Right lobe of liver (tissue), 6 donors: ENCODE data around the gene CORT. TPM values are rescaled to one million over a fixed set of nuclear protein-coding genes. Genes with fewer than 3 reads are reported as not detected.

Source experiments
- ATAC-seq, 4 donors: fragments of 200-7000 bp; cut with Tn5 transposase; one replicate each; pipeline ENCODE4 v1.9.1; 2020; ENCODE audit warnings: mild to moderate bottlenecking in 4 of 4, moderate library complexity in 4 of 4
- DNase-seq, 3 donors: peaks; one replicate each; pipeline ENCODE4 v3.0.0-alpha.2; 2020
- H3K27ac ChIP-seq, 3 donors: fragments of 200-600 bp; one replicate each; pipeline ENCODE4 v1.8.0; 2022
- H3K27me3 ChIP-seq, 2 donors: fragments of 200-600 bp; one replicate each; pipeline ENCODE4 v1.8.0; 2022
- H3K36me3 ChIP-seq, 4 donors: fragments of 200-600 bp; sonication (generic) in 1 of 4; one replicate each; pipeline versions ENCODE4 v1.5.1 to v1.8.0; 2017 to 2022; ENCODE audit warnings: control low read depth in 1 of 4
- H3K4me1 ChIP-seq, 4 donors: fragments of 200-600 bp; sonication (generic) in 1 of 4; one replicate each; pipeline versions ENCODE4 v1.5.1 to v1.8.0; 2017 to 2022; ENCODE audit warnings: control low read depth in 1 of 4
- H3K4me3 ChIP-seq, 3 donors: fragments of 200-600 bp; one replicate each; pipeline ENCODE4 v1.8.0; 2022
- H3K9me3 ChIP-seq, 4 donors: fragments of 200-600 bp; sonication (generic) in 1 of 4; one replicate each; pipeline versions ENCODE4 v1.5.1 to v1.8.0; 2017 to 2022; ENCODE audit warnings: control low read depth in 1 of 4
- POLR2A ChIP-seq: fragments of 450-650 bp; IDR thresholded peaks from one replicate; pipeline ENCODE4 v1.6.1; 2017; ENCODE audit warnings: antibody characterized with exemption, mild to moderate bottlenecking
- WGBS: methylation state at CpG from one replicate; pipeline ENCODE4 v1.1.6; 2018; ENCODE audit warnings: low coverage, low lambda C conversion rate; ENCODE audit not compliant: insufficient coverage; ENCODE audit errors: missing lambda C conversion rate; 5-methylcytosine and 5-hydroxymethylcytosine counted together
- intact Hi-C, 2 donors: fragments of 100-400 bp; cut with DNase I; formaldehyde crosslinking; loops; one replicate each; pipeline versions ENCODE4 v1.11.2 to v1.14.1; 2022
- total RNA-seq, 6 experiments: library from RNA; depleted of rRNA in 2 of 6; stranded (reverse); fragments of >200 nt in 2 of 6; fragmentation: NEBNext Ultra II Directional in 3 of 6; extraction: Animal tissue kit (Norgen Biotek cat#: 25700) in 3 of 6; gene quantifications; one replicate each; pipeline versions ENCODE4 v1.1.0 to v1.2.4, GENCODE V29; 2016 to 2023
- TF ChIP-seq, protein P1 (sequence below), 4 donors: fragments of 200-600 bp in 3 of 4; fragments of 450-650 bp in 1 of 4; IDR thresholded peaks; one replicate each; pipeline versions ENCODE4 v1.5.1 to v1.8.0; 2016 to 2022; ENCODE audit warnings: antibody characterized with exemption in 4 of 4, mild to moderate bottlenecking in 2 of 4
- donor health status: DM: no; HTN: yes; CAD: no.
- donor health status: DM: no; HTN: no; CAD: no.
- donor health status: DM: no; HTN: no; CAD: no.
- donor health status: DM: no; HTN: yes; CAD: no.
- donor health status: DM: no; HTN: yes; CAD: no.

The CORT gene
- total RNA-seq, 6 experiments from 2014 or later, result 0.17 TPM; not detected in 5

GRCh38 chr1:10446790-10447422 is 2.9 kb upstream of the CORT start:
- no peaks in the 10 kb centered on the region for H3K4me1 ChIP-seq
- peak in 1 of 3 donors; percentile 2 for DNase-seq
- no peaks in the 10 kb centered on the region for H3K36me3 ChIP-seq
- TF ChIP-seq, protein P1, sequence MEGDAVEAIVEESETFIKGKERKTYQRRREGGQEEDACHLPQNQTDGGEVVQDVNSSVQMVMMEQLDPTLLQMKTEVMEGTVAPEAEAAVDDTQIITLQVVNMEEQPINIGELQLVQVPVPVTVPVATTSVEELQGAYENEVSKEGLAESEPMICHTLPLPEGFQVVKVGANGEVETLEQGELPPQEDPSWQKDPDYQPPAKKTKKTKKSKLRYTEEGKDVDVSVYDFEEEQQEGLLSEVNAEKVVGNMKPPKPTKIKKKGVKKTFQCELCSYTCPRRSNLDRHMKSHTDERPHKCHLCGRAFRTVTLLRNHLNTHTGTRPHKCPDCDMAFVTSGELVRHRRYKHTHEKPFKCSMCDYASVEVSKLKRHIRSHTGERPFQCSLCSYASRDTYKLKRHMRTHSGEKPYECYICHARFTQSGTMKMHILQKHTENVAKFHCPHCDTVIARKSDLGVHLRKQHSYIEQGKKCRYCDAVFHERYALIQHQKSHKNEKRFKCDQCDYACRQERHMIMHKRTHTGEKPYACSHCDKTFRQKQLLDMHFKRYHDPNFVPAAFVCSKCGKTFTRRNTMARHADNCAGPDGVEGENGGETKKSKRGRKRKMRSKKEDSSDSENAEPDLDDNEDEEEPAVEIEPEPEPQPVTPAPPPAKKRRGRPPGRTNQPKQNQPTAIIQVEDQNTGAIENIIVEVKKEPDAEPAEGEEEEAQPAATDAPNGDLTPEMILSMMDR (IDR thresholded peaks at IDR 0.05), result no peak
- no peak for TF ChIP-seq POLR2A
- WGBS, result 95% methylated on average over 6 of the region's 7 CpGs
- H3K27me3 ChIP-seq, result no peaks in the 10 kb centered on the region
- no peak for ATAC-seq
- intact Hi-C loops, result no loop called here
- H3K4me3 ChIP-seq, result no peak overlapping the region
- H3K27ac ChIP-seq, result no peak overlapping the region
- no peaks in the 10 kb centered on the region for H3K9me3 ChIP-seq

DNA sequence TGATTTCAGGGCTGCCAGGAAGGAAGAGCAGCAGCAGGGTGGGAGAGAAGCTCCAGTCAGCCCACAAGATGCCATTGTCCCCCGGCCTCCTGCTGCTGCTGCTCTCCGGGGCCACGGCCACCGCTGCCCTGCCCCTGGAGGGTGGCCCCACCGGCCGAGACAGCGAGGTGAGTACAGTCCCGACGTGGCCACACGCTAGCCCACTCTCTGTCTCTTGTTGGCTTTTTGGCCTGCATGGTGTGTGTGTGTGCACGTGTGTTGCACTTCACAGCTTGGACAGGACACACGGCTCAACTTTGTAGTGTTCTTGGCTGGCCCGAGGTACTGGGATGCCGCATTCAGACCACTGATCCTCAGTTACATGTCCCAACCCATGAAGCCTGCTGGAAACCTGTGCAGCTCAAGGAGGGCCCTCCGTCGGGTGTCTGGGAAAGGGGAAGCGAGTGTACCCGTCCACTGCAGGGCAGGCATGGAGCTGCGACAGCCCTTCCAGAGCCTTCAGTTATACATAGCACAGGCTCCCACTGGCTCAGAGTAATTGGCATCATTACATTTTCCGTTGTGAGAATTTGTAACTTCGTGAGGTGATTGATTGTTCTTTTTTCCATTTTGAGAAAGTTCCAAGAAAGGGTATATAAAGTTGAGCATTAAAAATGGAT is 454 bp downstream of the CORT start:
- Histone ChIP-seq H3K36me3 (no peaks in the 10 kb centered on the region), H3K27me3 (no peaks in the 10 kb centered on the region), H3K9me3 (no peaks in the 10 kb centered on the region), H3K27ac (no peak overlapping the region), H3K4me3 (no peak overlapping the region), H3K4me1 (no peaks in the 10 kb centered on the region)
- intact Hi-C loops, result no loop called here
- peak in 1 of 3 donors; percentile 27 for DNase-seq
- ATAC-seq, result peak in 2 of 4 donors; percentile 16 to 32
- TF ChIP-seq POLR2A, result no peak
- TF ChIP-seq, protein P1 (IDR thresholded peaks at IDR 0.05), result no peak
- WGBS, result 59% methylated on average over 6 of the region's 21 CpGs

DNA sequence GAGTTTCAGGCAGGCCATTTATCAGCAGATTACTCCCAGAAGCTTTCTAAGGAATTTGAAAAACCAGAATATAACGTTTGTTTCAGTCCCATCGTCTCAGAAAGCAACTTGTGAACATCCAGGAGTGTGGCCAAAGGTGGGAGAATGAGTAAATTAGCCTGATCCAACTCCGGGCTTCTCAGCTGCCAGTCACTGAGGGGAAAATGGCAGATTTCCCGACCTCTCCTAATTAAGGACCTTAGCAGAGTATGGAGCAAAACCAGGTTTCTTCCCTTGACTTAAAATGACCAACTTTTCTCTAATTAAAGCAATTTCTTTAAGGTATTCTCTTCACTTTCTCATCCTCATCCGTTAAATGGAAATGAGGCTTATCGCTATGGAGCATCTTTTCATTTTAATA is 1.0 kb downstream of the CORT start:
- H3K27ac ChIP-seq, result no peak overlapping the region
- no peaks in the 10 kb centered on the region for H3K27me3 ChIP-seq
- TF ChIP-seq, protein P1 (IDR thresholded peaks at IDR 0.05), result no peak
- no peak for TF ChIP-seq POLR2A
- DNase-seq, result no peak
- intact Hi-C loops, result no loop called here
- no peak for ATAC-seq
- H3K4me1 ChIP-seq, result no peaks in the 10 kb centered on the region
- no peak overlapping the region for H3K4me3 ChIP-seq
- 42% methylated on average over 6 of the region's 6 CpGs for WGBS
- no peaks in the 10 kb centered on the region for H3K36me3 ChIP-seq
- no peaks in the 10 kb centered on the region for H3K9me3 ChIP-seq

DNA sequence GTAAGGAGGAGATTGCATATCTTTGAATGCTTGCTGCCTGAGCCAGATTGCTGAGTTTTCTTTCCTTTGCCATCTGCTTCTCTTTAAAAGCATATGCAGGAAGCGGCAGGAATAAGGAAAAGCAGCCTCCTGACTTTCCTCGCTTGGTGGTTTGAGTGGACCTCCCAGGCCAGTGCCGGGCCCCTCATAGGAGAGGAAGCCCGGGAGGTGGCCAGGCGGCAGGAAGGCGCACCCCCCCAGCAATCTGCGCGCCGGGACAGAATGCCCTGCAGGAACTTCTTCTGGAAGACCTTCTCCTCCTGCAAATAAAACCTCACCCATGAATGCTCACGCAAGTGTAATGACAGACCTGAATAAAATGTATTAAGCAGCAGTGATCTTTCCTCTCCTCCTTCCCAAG is 1.5 kb downstream of the CORT start:
- WGBS, result 21% methylated on average over 10 of the region's 10 CpGs
- H3K27me3 ChIP-seq, result no peaks in the 10 kb centered on the region
- no peak overlapping the region for H3K4me3 ChIP-seq
- no peaks in the 10 kb centered on the region for H3K4me1 ChIP-seq
- intact Hi-C loops, result no loop called here
- TF ChIP-seq POLR2A, result no peak
- no peak for DNase-seq
- peak; percentile 35 to 63 (median 48) for ATAC-seq
- H3K36me3 ChIP-seq, result no peaks in the 10 kb centered on the region
- H3K9me3 ChIP-seq, result no peaks in the 10 kb centered on the region
- H3K27ac ChIP-seq, result no peak overlapping the region

GRCh38 chr1:10456048-10456447 is 6.2 kb downstream of the CORT start:
- intact Hi-C loops, result no loop called here
- 90% methylated on average over 2 of the region's 5 CpGs for WGBS

More at GRCh38 chr1:10456048-10456447, 6.2 kb downstream of the CORT start:
- Histone ChIP-seq H3K36me3 (peaks cover 0 to under 1% (median 0%) of the 10 kb centered on the region in 4 donors), H3K9me3 (no peaks in the 10 kb centered on the region), H3K4me1 (peaks cover 0 to 24% (median 2%) of the 10 kb centered on the region in 4 donors), H3K27ac (no peak overlapping the region), H3K27me3 (no peaks in the 10 kb centered on the region), H3K4me3 (no peak overlapping the region)
- TF ChIP-seq, protein P1 (IDR thresholded peaks at IDR 0.05), result no peak
- TF ChIP-seq POLR2A, result no peak
- DNase-seq (no peak), ATAC-seq (no peak)
